Neural progenitor cell (in vitro differentiated cells): ENCODE measurements around the gene TNNC1. TPM values are rescaled to one million over a fixed set of nuclear protein-coding genes. Genes with fewer than 3 reads are reported as not detected.

Experiments
- DNase-seq: peaks from one replicate; pipeline ENCODE4 v3.0.0-alpha.2; 2016; ENCODE audit warnings: low spot score
- H2AFZ ChIP-seq: fragments of 200-600 bp; sonication (generic); replicated peaks from 2 replicates; pipeline ENCODE4 v1.6.1; 2016; ENCODE audit warnings: antibody characterized with exemption
- H3F3A ChIP-seq: fragments of 200-600 bp; sonication (generic); 2 replicates; pipeline ENCODE4 v1.6.1; 2016; ENCODE audit warnings: antibody characterized with exemption, low read depth
- H3K27ac ChIP-seq: fragments of 200-600 bp; sonication (generic); 2 replicates; pipeline ENCODE4 v1.5.1; 2016; ENCODE audit warnings: mild to moderate bottlenecking
- H3K27me3 ChIP-seq: fragments of 200-600 bp; sonication (generic); 2 replicates; pipeline ENCODE4 v1.6.1; 2016; ENCODE audit warnings: mild to moderate bottlenecking, moderate library complexity
- H3K36me3 ChIP-seq: fragments of 200-600 bp; sonication (generic); 2 replicates; pipeline ENCODE4 v1.5.1; 2016
- H3K4me1 ChIP-seq: fragments of 200-600 bp; sonication (generic); 2 replicates; pipeline ENCODE4 v1.6.1; 2016; ENCODE audit warnings: mixed run types
- H3K4me2 ChIP-seq: fragments of 200-600 bp; sonication (generic); 2 replicates; pipeline ENCODE4 v1.6.1; 2016
- H3K4me3 ChIP-seq: fragments of 200-600 bp; sonication (generic); 2 replicates; pipeline ENCODE4 v1.5.1; 2016
- H3K79me2 ChIP-seq: fragments of 200-600 bp; sonication (generic); 2 replicates; pipeline ENCODE4 v1.6.1; 2016; ENCODE audit warnings: low read depth
- H3K9ac ChIP-seq: fragments of 200-600 bp; sonication (generic); 2 replicates; pipeline ENCODE4 v1.6.1; 2016
- H3K9me3 ChIP-seq: fragments of 200-600 bp; sonication (generic); 2 replicates; pipeline ENCODE4 v1.5.1; 2016; ENCODE audit warnings: low read depth
- H4K20me1 ChIP-seq: fragments of 200-600 bp; sonication (generic); 2 replicates; pipeline ENCODE4 v1.6.1; 2016; ENCODE audit warnings: low read depth
- H3K27ac Mint-ChIP-seq: 3 replicates; pipeline ENCODE4 v1.8.0; 2021; ENCODE audit warnings: mixed read lengths
- H3K27me3 Mint-ChIP-seq: 2 replicates; pipeline ENCODE4 v1.8.0; 2022; ENCODE audit warnings: low read depth, mild to moderate bottlenecking, inconsistent platforms, moderate library complexity, mixed read lengths; ENCODE audit not compliant: insufficient read depth
- H3K36me3 Mint-ChIP-seq: 3 replicates; pipeline ENCODE4 v1.8.0; 2021; ENCODE audit warnings: mixed read lengths
- H3K4me1 Mint-ChIP-seq: 3 replicates; pipeline ENCODE4 v1.8.0; 2021; ENCODE audit warnings: mixed read lengths
- H3K4me3 Mint-ChIP-seq: 3 replicates; pipeline ENCODE4 v1.8.0; 2021; ENCODE audit warnings: mild to moderate bottlenecking, moderate library complexity, mixed read lengths
- H3K9me3 Mint-ChIP-seq: 3 replicates; pipeline ENCODE4 v1.8.0; 2020; ENCODE audit warnings: mixed read lengths
- CTCF ChIP-seq: fragments of 200-600 bp; sonication (generic); IDR thresholded peaks from 2 replicates; pipeline ENCODE4 v1.5.1; 2017; ENCODE audit warnings: antibody characterized with exemption, mild to moderate bottlenecking
- EZH2 ChIP-seq: fragments of 200-600 bp; sonication (generic); IDR thresholded peaks from 2 replicates; pipeline ENCODE4 v1.6.1; 2017; ENCODE audit warnings: antibody characterized with exemption, mild to moderate bottlenecking, moderate library complexity
- EZH2phosphoT487 ChIP-seq: fragments of 200-600 bp; sonication (generic); IDR thresholded peaks from 2 replicates; pipeline ENCODE4 v1.6.1; 2017; ENCODE audit warnings: antibody characterized with exemption
- total RNA-seq: library from RNA; depleted of rRNA; stranded (reverse); fragments of >200 nt; gene quantifications from 2 replicates; pipeline ENCODE4 v1.2.3, GENCODE V29; 2015; ENCODE audit warnings: low replicate concordance

TNNC1 gene
- total RNA-seq, 1 donor from 2014 or later, result 0.67 TPM

GRCh38 chr3:52487050-52487787, 33.4 kb upstream of the TNNC1 start:
- H2AFZ ChIP-seq, result no peak overlapping the region
- TF ChIP-seq EZH2phosphoT487 (no peak), CTCF (no peak), EZH2 (no peak)
- no peak overlapping the region for H3K4me3 ChIP-seq
- no peaks in the 10 kb centered on the region for H3K79me2 ChIP-seq
- H3K36me3 ChIP-seq, result no peaks in the 10 kb centered on the region
- H3K9me3 ChIP-seq, result no peaks in the 10 kb centered on the region
- H3K36me3 Mint-ChIP-seq, result peaks cover 20% of the 10 kb centered on the region
- H3K27ac ChIP-seq, result no peak overlapping the region
- no peaks in the 10 kb centered on the region for H3F3A ChIP-seq
- H3K4me2 ChIP-seq, result no peak overlapping the region
- peaks cover 2% of the 10 kb centered on the region for H3K27me3 Mint-ChIP-seq
- no peak for DNase-seq
- H3K9ac ChIP-seq, result no peak overlapping the region
- H4K20me1 ChIP-seq, result peaks cover 15% of the 10 kb centered on the region
- H3K9me3 Mint-ChIP-seq, result no peaks in the 10 kb centered on the region
- peaks cover 18% of the 10 kb centered on the region for H3K4me1 Mint-ChIP-seq
- H3K4me3 Mint-ChIP-seq, result no peak overlapping the region
- H3K27me3 ChIP-seq, result no peaks in the 10 kb centered on the region
- H3K4me1 ChIP-seq, result no peaks in the 10 kb centered on the region
- no peak overlapping the region for H3K27ac Mint-ChIP-seq

- no peaks in the 10 kb centered on the region for H3K9me3 ChIP-seq
- H3F3A ChIP-seq, result no peaks in the 10 kb centered on the region
- H3K4me3 ChIP-seq, result no peak overlapping the region
- H3K27me3 ChIP-seq, result no peaks in the 10 kb centered on the region
- Mint-ChIP-seq H3K4me3 (no peak overlapping the region), H3K27me3 (no peaks in the 10 kb centered on the region), H3K9me3 (no peaks in the 10 kb centered on the region), H3K4me1 (peaks cover 18% of the 10 kb centered on the region), H3K36me3 (peaks cover 28% of the 10 kb centered on the region), H3K27ac (no peak overlapping the region)
- no peak overlapping the region for H3K9ac ChIP-seq
- no peaks in the 10 kb centered on the region for H3K79me2 ChIP-seq
- peaks cover 15% of the 10 kb centered on the region for H4K20me1 ChIP-seq
- H3K36me3 ChIP-seq, result no peaks in the 10 kb centered on the region
- H2AFZ ChIP-seq, result no peak overlapping the region
- H3K4me2 ChIP-seq, result no peak overlapping the region
- H3K27ac ChIP-seq, result no peak overlapping the region
- no peak for DNase-seq
- no peak for TF ChIP-seq EZH2phosphoT487
- TF ChIP-seq EZH2, result no peak
- no peak for TF ChIP-seq CTCF
- no peaks in the 10 kb centered on the region for H3K4me1 ChIP-seq
These were observed 31.0 kb upstream of the TNNC1 start for GRCh38 chr3:52484680-52485461.

- H3K4me1 Mint-ChIP-seq, result peaks cover 18% of the 10 kb centered on the region
- Histone ChIP-seq H3K9me3 (no peaks in the 10 kb centered on the region), H3K4me3 (no peak overlapping the region), H2AFZ (no peak overlapping the region), H3K79me2 (no peaks in the 10 kb centered on the region), H3K27ac (no peak overlapping the region), H3K4me2 (no peak overlapping the region), H4K20me1 (peaks cover 12% of the 10 kb centered on the region), H3K27me3 (no peaks in the 10 kb centered on the region), H3K9ac (no peak overlapping the region), H3K4me1 (no peaks in the 10 kb centered on the region), H3F3A (no peaks in the 10 kb centered on the region), H3K36me3 (no peaks in the 10 kb centered on the region)
- H3K36me3 Mint-ChIP-seq, result peaks cover 33% of the 10 kb centered on the region
- H3K27me3 Mint-ChIP-seq, result no peaks in the 10 kb centered on the region
- no peak overlapping the region for H3K4me3 Mint-ChIP-seq
- no peak for DNase-seq
- H3K27ac Mint-ChIP-seq, result peak overlapping the region; percentile 31
- no peaks in the 10 kb centered on the region for H3K9me3 Mint-ChIP-seq
- TF ChIP-seq EZH2 (no peak), CTCF (no peak)
These were observed 29.9 kb upstream of the TNNC1 start for GRCh38 chr3:52483577-52484381.
